Activated CD4-positive, alpha-beta memory T cell treated with anti-CD3 and anti-CD28 coated beads, Interleukin-2, amount 10 ng/mL, durations not matched to agents 7 days and 5 days (primary cell): ENCODE measurements around the gene EMILIN3. TPM values are rescaled to one million over a fixed set of nuclear protein-coding genes. Genes with fewer than 3 reads are reported as not detected.

Source experiments
- CTCF ChIA-PET: fragments of 350-600 bp; sonication (Branson Sonifier 250); formaldehyde crosslinking; loops from one replicate; lab custom pipeline; 2021; ENCODE audit warnings: antibody characterized with exemption, inconsistent platforms; lab: Charles Lee
- POLR2A ChIA-PET: fragments of 350-600 bp; sonication (Branson Sonifier 250); formaldehyde crosslinking; loops from one replicate; lab custom pipeline; 2021; ENCODE audit warnings: antibody characterized with exemption; lab: Charles Lee
- DNase-seq: peaks from one replicate; pipeline ENCODE4 v3.0.0-alpha.2; 2020
- H3K27ac Mint-ChIP-seq: one replicate; pipeline ENCODE4 v1.8.0; 2021; ENCODE audit warnings: mild to moderate bottlenecking, mixed read lengths
- H3K27me3 Mint-ChIP-seq: one replicate; pipeline ENCODE4 v1.8.0; 2021; ENCODE audit warnings: mixed read lengths
- H3K36me3 Mint-ChIP-seq: one replicate; pipeline ENCODE4 v1.8.0; 2021; ENCODE audit warnings: low read depth, mixed read lengths
- H3K4me1 Mint-ChIP-seq: one replicate; pipeline ENCODE4 v1.8.0; 2021; ENCODE audit warnings: mixed read lengths
- H3K4me3 Mint-ChIP-seq: one replicate; pipeline ENCODE4 v1.8.0; 2021; ENCODE audit warnings: mild to moderate bottlenecking, mixed read lengths
- H3K9me3 Mint-ChIP-seq: one replicate; pipeline ENCODE4 v1.8.0; 2021; ENCODE audit warnings: mixed read lengths
- total RNA-seq, 2 experiments: library from RNA; stranded (reverse); gene quantifications; one replicate each; pipeline ENCODE4 v1.2.3, GENCODE V29; 2021

The EMILIN3 gene
- total RNA-seq, 2 experiments from 2014 or later: not detected

- Mint-ChIP-seq H3K36me3 (no peaks in the 10 kb centered on the region), H3K9me3 (no peaks in the 10 kb centered on the region), H3K27ac (no peak overlapping the region), H3K4me3 (no peak overlapping the region), H3K27me3 (no peaks in the 10 kb centered on the region), H3K4me1 (no peaks in the 10 kb centered on the region)
- no peak for DNase-seq
- POLR2A ChIA-PET: no interaction called here
- CTCF ChIA-PET: no interaction called here
Measured at GRCh38 chr20:41356951-41357350, 9.7 kb downstream of the EMILIN3 start.

GRCh38 chr20:41355598-41356203 lies 10.9 kb downstream of the EMILIN3 start:
- Mint-ChIP-seq H3K27ac (no peak overlapping the region), H3K4me1 (no peaks in the 10 kb centered on the region), H3K36me3 (no peaks in the 10 kb centered on the region), H3K9me3 (no peaks in the 10 kb centered on the region), H3K4me3 (no peak overlapping the region), H3K27me3 (no peaks in the 10 kb centered on the region)
- ChIA-PET POLR2A (no interaction called here), CTCF (no interaction called here)
- DNase-seq: no peak

GRCh38 chr20:41355192-41355591 lies 11.4 kb downstream of the EMILIN3 start:
- Mint-ChIP-seq H3K27me3 (no peaks in the 10 kb centered on the region), H3K9me3 (no peaks in the 10 kb centered on the region), H3K36me3 (no peaks in the 10 kb centered on the region), H3K27ac (no peak overlapping the region), H3K4me1 (no peaks in the 10 kb centered on the region), H3K4me3 (no peak overlapping the region)
- no peak for DNase-seq
- POLR2A ChIA-PET: no interaction called here
- CTCF ChIA-PET: no interaction called here

GRCh38 chr20:41353530-41353929 lies 13.1 kb downstream of the EMILIN3 start:
- POLR2A ChIA-PET: no interaction called here
- Mint-ChIP-seq H3K27me3 (no peaks in the 10 kb centered on the region), H3K9me3 (no peaks in the 10 kb centered on the region), H3K4me3 (no peak overlapping the region), H3K4me1 (no peaks in the 10 kb centered on the region), H3K36me3 (no peaks in the 10 kb centered on the region), H3K27ac (no peak overlapping the region)
- CTCF ChIA-PET: no interaction called here
- no peak for DNase-seq

GRCh38 chr20:41352666-41353065 lies 14.0 kb downstream of the EMILIN3 start:
- CTCF ChIA-PET: no interaction called here

GRCh38 chr20:41352106-41352505 lies 14.5 kb downstream of the EMILIN3 start:
- Mint-ChIP-seq H3K4me1 (no peaks in the 10 kb centered on the region), H3K4me3 (no peak overlapping the region), H3K9me3 (no peaks in the 10 kb centered on the region), H3K36me3 (no peaks in the 10 kb centered on the region), H3K27ac (no peak overlapping the region), H3K27me3 (no peaks in the 10 kb centered on the region)
- CTCF ChIA-PET: no interaction called here
- POLR2A ChIA-PET: no interaction called here
- no peak for DNase-seq

More at GRCh38 chr20:41352666-41353065, 14.0 kb downstream of the EMILIN3 start:
- H3K36me3 Mint-ChIP-seq: no peaks in the 10 kb centered on the region
- H3K27ac Mint-ChIP-seq: no peak overlapping the region
- no peak overlapping the region for H3K4me3 Mint-ChIP-seq
- H3K4me1 Mint-ChIP-seq: no peaks in the 10 kb centered on the region
- H3K27me3 Mint-ChIP-seq: no peaks in the 10 kb centered on the region
- POLR2A ChIA-PET: no interaction called here
- no peak for DNase-seq
- no peaks in the 10 kb centered on the region for H3K9me3 Mint-ChIP-seq

- DNase-seq: no peak
- no peaks in the 10 kb centered on the region for H3K36me3 Mint-ChIP-seq
- H3K27ac Mint-ChIP-seq: no peak overlapping the region
- H3K4me1 Mint-ChIP-seq: no peaks in the 10 kb centered on the region
- H3K9me3 Mint-ChIP-seq: no peaks in the 10 kb centered on the region
- ChIA-PET POLR2A (no interaction called here), CTCF (interaction anchor here (0.6 to 1.4 kb wide), 3 partner anchors 10 to 178 kb away, joined by 3 to 4 read pairs (median 3); partner anchors contain the start of gene LPIN3)
- no peaks in the 10 kb centered on the region for H3K27me3 Mint-ChIP-seq
- H3K4me3 Mint-ChIP-seq: no peak overlapping the region
Measured at GRCh38 chr20:41350408-41350962, 16.1 kb downstream of the EMILIN3 start.

GRCh38 chr20:41349943-41350342 lies 16.7 kb downstream of the EMILIN3 start:
- POLR2A ChIA-PET: no interaction called here
- H3K36me3 Mint-ChIP-seq: no peaks in the 10 kb centered on the region
- DNase-seq: no peak
- CTCF ChIA-PET: interaction anchor here (0.6 kb wide), 1 partner anchor 177 kb away, joined by 3 read pairs; no protein-coding TSS in a partner anchor
- no peaks in the 10 kb centered on the region for H3K4me1 Mint-ChIP-seq
- no peak overlapping the region for H3K27ac Mint-ChIP-seq
- H3K27me3 Mint-ChIP-seq: no peaks in the 10 kb centered on the region
- no peak overlapping the region for H3K4me3 Mint-ChIP-seq
- no peaks in the 10 kb centered on the region for H3K9me3 Mint-ChIP-seq

GRCh38 chr20:41349266-41349665 lies 17.4 kb downstream of the EMILIN3 start:
- POLR2A ChIA-PET: no interaction called here
- Mint-ChIP-seq H3K9me3 (no peaks in the 10 kb centered on the region), H3K4me3 (no peak overlapping the region), H3K36me3 (no peaks in the 10 kb centered on the region), H3K27me3 (no peaks in the 10 kb centered on the region), H3K4me1 (no peaks in the 10 kb centered on the region), H3K27ac (no peak overlapping the region)
- CTCF ChIA-PET: no interaction called here
- no peak for DNase-seq

- H3K36me3 Mint-ChIP-seq: no peaks in the 10 kb centered on the region
- H3K4me1 Mint-ChIP-seq: no peaks in the 10 kb centered on the region
- CTCF ChIA-PET: interaction anchor here (1.1 kb wide), 1 partner anchor 214 kb away, joined by 3 read pairs; no protein-coding TSS in a partner anchor
- DNase-seq: no peak
- H3K27me3 Mint-ChIP-seq: no peaks in the 10 kb centered on the region
- H3K27ac Mint-ChIP-seq: no peak overlapping the region
- POLR2A ChIA-PET: no interaction called here
- H3K4me3 Mint-ChIP-seq: no peak overlapping the region
- no peaks in the 10 kb centered on the region for H3K9me3 Mint-ChIP-seq
Measured at GRCh38 chr20:41348430-41349172, 18.0 kb downstream of the EMILIN3 start.

GRCh38 chr20:41347523-41348429 lies 18.8 kb downstream of the EMILIN3 start:
- Mint-ChIP-seq H3K27ac (no peak overlapping the region), H3K36me3 (no peaks in the 10 kb centered on the region), H3K4me3 (no peak overlapping the region), H3K9me3 (no peaks in the 10 kb centered on the region), H3K4me1 (no peaks in the 10 kb centered on the region), H3K27me3 (no peaks in the 10 kb centered on the region)
- no peak for DNase-seq
- ChIA-PET POLR2A (no interaction called here), CTCF (interaction anchor here (1.1 kb wide), 1 partner anchor 213 kb away, joined by 3 read pairs; no protein-coding TSS in a partner anchor)

GRCh38 chr20:41345729-41346067 lies 20.9 kb downstream of the EMILIN3 start:
- DNase-seq: no peak
- Mint-ChIP-seq H3K27ac (no peak overlapping the region), H3K9me3 (no peaks in the 10 kb centered on the region), H3K4me3 (no peak overlapping the region), H3K4me1 (no peaks in the 10 kb centered on the region), H3K27me3 (no peaks in the 10 kb centered on the region), H3K36me3 (no peaks in the 10 kb centered on the region)
- ChIA-PET CTCF (no interaction called here), POLR2A (no interaction called here)
